ENCODE measurements around the gene LGALS9.

GRCh38 chr17:27622986-27623385 lies 8.0 kb upstream of the LGALS9 start:
- TF ChIP-seq POLR2A (IDR thresholded peaks at IDR 0.05): no peak
- TF ChIP-seq, protein P1, sequence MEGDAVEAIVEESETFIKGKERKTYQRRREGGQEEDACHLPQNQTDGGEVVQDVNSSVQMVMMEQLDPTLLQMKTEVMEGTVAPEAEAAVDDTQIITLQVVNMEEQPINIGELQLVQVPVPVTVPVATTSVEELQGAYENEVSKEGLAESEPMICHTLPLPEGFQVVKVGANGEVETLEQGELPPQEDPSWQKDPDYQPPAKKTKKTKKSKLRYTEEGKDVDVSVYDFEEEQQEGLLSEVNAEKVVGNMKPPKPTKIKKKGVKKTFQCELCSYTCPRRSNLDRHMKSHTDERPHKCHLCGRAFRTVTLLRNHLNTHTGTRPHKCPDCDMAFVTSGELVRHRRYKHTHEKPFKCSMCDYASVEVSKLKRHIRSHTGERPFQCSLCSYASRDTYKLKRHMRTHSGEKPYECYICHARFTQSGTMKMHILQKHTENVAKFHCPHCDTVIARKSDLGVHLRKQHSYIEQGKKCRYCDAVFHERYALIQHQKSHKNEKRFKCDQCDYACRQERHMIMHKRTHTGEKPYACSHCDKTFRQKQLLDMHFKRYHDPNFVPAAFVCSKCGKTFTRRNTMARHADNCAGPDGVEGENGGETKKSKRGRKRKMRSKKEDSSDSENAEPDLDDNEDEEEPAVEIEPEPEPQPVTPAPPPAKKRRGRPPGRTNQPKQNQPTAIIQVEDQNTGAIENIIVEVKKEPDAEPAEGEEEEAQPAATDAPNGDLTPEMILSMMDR (IDR thresholded peaks at IDR 0.05): no peak
